HCT116 (cell line): Measurements from ENCODE around the gene GRIA4. TPM values are rescaled to one million over a fixed set of nuclear protein-coding genes. Genes with fewer than 3 reads are reported as not detected.

ENCODE experiments used
- ATAC-seq: fragments of 200-7000 bp; cut with Tn5 transposase; 2 replicates; pipeline ENCODE4 v1.9.1; 2020; ENCODE audit warnings: mild to moderate bottlenecking, moderate library complexity
- BruUV-seq: library from RNA; stranded (reverse); fragments of 400-500 nt; replicated peaks from 2 replicates; lab custom pipeline; 2021; lab: Mats Ljungman, UMichigan
- CTCF ChIA-PET: fragments of 300-600 bp; sonication (Branson Sonifier 250); formaldehyde crosslinking; loops from one replicate; lab custom pipeline; 2021; ENCODE audit warnings: antibody characterized with exemption; lab: Charles Lee
- POLR2A ChIA-PET: fragments of 300-600, 350-600 bp; sonication (Branson Sonifier 250); formaldehyde crosslinking; loops from one replicate; lab custom pipeline; 2021; ENCODE audit warnings: antibody characterized with exemption; lab: Charles Lee
- RAD21 ChIA-PET, 2 experiments: fragments of 300-600 bp; sonication (Branson Sonifier 250); formaldehyde crosslinking; loops; one replicate each; lab custom pipeline; 2023; ENCODE audit warnings: low total read pairs in 2 of 2; ENCODE audit not compliant: uncharacterized antibody in 2 of 2, unreplicated experiment in 2 of 2, low non-redundant PET in 1 of 2; lab: Charles Lee
- DNase-seq: peaks from one replicate; pipeline ENCODE4 v3.0.0-alpha.2; 2010; ENCODE audit warnings: low read depth, low spot score
- H2AFZ ChIP-seq: fragments of 200-600 bp; shearing (Covaris generic), sonication (generic); 2 replicates; pipeline ENCODE4 v1.6.1; 2017; ENCODE audit warnings: low read depth, mixed run types, mixed read lengths, antibody characterized with exemption, low read length; ENCODE audit not compliant: poor library complexity, severe bottlenecking
- H3K27ac ChIP-seq: 2 replicates; pipeline ENCODE4 v1.5.1; 2012; ENCODE audit warnings: low read depth, low read length
- H3K27me3 ChIP-seq: fragments of 200-600 bp; sonication (generic); 2 replicates; pipeline ENCODE4 v1.6.1; 2016; ENCODE audit warnings: mixed run types, low read length, mixed read lengths; ENCODE audit not compliant: insufficient read depth
- H3K36me3 ChIP-seq, 2 experiments: fragments of 200-500 bp in 1 of 2; fragments of 200-600 bp in 1 of 2; sonication (Bioruptor generic) in 1 of 2; sonication (generic) in 1 of 2; 2 replicates each; pipeline versions ENCODE4 v1.5.1 to v1.6.1; 2014 to 2016; ENCODE audit warnings: low read length in 2 of 2, inconsistent platforms in 1 of 2, mixed read lengths in 1 of 2, mixed run types in 1 of 2; ENCODE audit not compliant: insufficient read depth in 2 of 2, control insufficient read depth in 1 of 2
- H3K4me1 ChIP-seq, 2 experiments: fragments of 200-600 bp in 1 of 2; sonication (generic) in 1 of 2; 2 replicates each; pipeline versions ENCODE4 v1.5.1 to v1.6.1; 2012 to 2017; ENCODE audit warnings: low read length in 2 of 2, inconsistent platforms in 1 of 2, mild to moderate bottlenecking in 1 of 2, mixed read lengths in 1 of 2, mixed run types in 1 of 2, moderate library complexity in 1 of 2; ENCODE audit not compliant: insufficient read depth in 2 of 2, control insufficient read depth in 1 of 2
- H3K4me2 ChIP-seq: fragments of 200-600 bp; sonication (generic); 2 replicates; pipeline ENCODE4 v1.6.1; 2017; ENCODE audit warnings: mixed run types, low read length, mixed read lengths
- H3K4me3 ChIP-seq, 2 experiments: fragments of 200-600 bp in 1 of 2; sonication (generic) in 1 of 2; replicated peaks in 1 of 2; 2 replicates each; pipeline ENCODE4 v1.5.1; 2011 to 2016; ENCODE audit warnings: low read length in 2 of 2, control low read depth in 1 of 2, low read depth in 1 of 2, mild to moderate bottlenecking in 1 of 2, mixed read lengths in 1 of 2, mixed run types in 1 of 2
- H3K79me2 ChIP-seq: fragments of 200-600 bp; sonication (generic); 2 replicates; pipeline ENCODE4 v1.6.1; 2017; ENCODE audit warnings: mild to moderate bottlenecking, mixed run types, low read length, moderate library complexity, mixed read lengths; ENCODE audit not compliant: insufficient read depth
- H3K9ac ChIP-seq: fragments of 200-600 bp; sonication (generic); 2 replicates; pipeline ENCODE4 v1.6.1; 2016; ENCODE audit warnings: low read length, mixed read lengths
- H3K9me2 ChIP-seq: fragments of 200-600 bp; sonication (generic), shearing (Covaris generic); 2 replicates; pipeline ENCODE4 v1.6.1; 2017; ENCODE audit warnings: mixed run types, mild to moderate bottlenecking, moderate library complexity; ENCODE audit not compliant: insufficient read depth
- H3K9me3 ChIP-seq, 2 experiments: fragments of 200-500 bp in 1 of 2; fragments of 200-600 bp in 1 of 2; sonication (Bioruptor generic) in 1 of 2; sonication (generic) in 1 of 2; 2 replicates each; pipeline ENCODE4 v1.6.1; 2014 to 2017; ENCODE audit warnings: low read length in 2 of 2, mixed read lengths in 2 of 2, inconsistent platforms in 1 of 2, low read depth in 1 of 2, mild to moderate bottlenecking in 1 of 2, mixed run types in 1 of 2, moderate library complexity in 1 of 2; ENCODE audit not compliant: control insufficient read depth in 1 of 2, insufficient read depth in 1 of 2
- H4K20me1 ChIP-seq: fragments of 200-600 bp; sonication (generic), shearing (Covaris generic); 2 replicates; pipeline ENCODE4 v1.6.1; 2017; ENCODE audit warnings: mixed run types, mild to moderate bottlenecking, moderate library complexity; ENCODE audit not compliant: insufficient read depth
- POLR2A ChIP-seq: IDR thresholded peaks from 2 replicates; pipeline ENCODE4 v1.7.0; 2011; ENCODE audit warnings: borderline replicate concordance; ENCODE audit not compliant: insufficient read depth, insufficient read length; ENCODE audit errors: extremely low read depth
- POLR2AphosphoS5 ChIP-seq: IDR thresholded peaks from 2 replicates; pipeline ENCODE4 v1.6.1; 2011; ENCODE audit warnings: mild to moderate bottlenecking, low read depth, low read length, moderate library complexity
- intact Hi-C: fragments of 100-400 bp; cut with micrococcal nuclease; formaldehyde crosslinking; loops from 2 replicates; pipeline ENCODE4 v1.10.0; 2022
- total RNA-seq: library from RNA; stranded (reverse); gene quantifications from one replicate; pipeline ENCODE4 v1.2.1, GENCODE V29; 2021; ENCODE audit not compliant: unreplicated experiment
- TF ChIP-seq, protein P1 (sequence below): IDR thresholded peaks from 2 replicates; pipeline ENCODE4 v1.6.1; 2012

Gene GRIA4
- total RNA-seq, 1 experiment from 2014 or later, result not detected

DNA sequence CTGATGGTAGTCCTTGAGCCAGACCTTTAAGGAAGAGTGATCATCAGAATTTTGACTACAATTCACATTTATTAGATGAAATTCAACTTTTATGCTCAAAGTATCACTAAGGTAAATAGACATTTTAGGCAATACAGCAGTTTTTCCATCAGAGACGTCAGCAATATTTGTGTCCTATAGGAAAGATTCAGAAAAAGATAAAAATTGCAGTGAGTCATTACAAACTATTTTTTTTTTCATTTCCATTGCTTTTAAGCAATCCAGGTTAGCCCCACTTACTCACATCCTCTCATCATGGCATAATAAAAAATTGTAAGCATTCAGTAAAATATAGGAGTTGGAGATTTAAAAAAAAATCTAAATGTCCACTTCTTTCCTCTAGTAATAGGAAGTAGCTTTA lies 365.3 kb downstream of the GRIA4 start:
- no peaks in the 10 kb centered on the region for H3K79me2 ChIP-seq
- no peak overlapping the region for H2AFZ ChIP-seq
- no peak overlapping the region for H3K4me2 ChIP-seq
- intact Hi-C loops, result no loop called here
- no peaks in the 10 kb centered on the region for H3K36me3 ChIP-seq
- no peaks in the 10 kb centered on the region for H3K4me1 ChIP-seq
- no peak overlapping the region for H3K27ac ChIP-seq
- ChIA-PET RAD21 (no interaction called here), POLR2A (no interaction called here), CTCF (no interaction called here)
- no peaks in the 10 kb centered on the region for H4K20me1 ChIP-seq
- H3K9ac ChIP-seq, result no peak overlapping the region
- H3K27me3 ChIP-seq, result no peaks in the 10 kb centered on the region
- H3K4me3 ChIP-seq, result no peak overlapping the region
- BruUV-seq, result no TSS peak
- H3K9me3 ChIP-seq, result no peaks in the 10 kb centered on the region
- H3K9me2 ChIP-seq, result no peaks in the 10 kb centered on the region
- no peak for DNase-seq
- no peak for ATAC-seq
- no peak for TF ChIP-seq POLR2A
- TF ChIP-seq, all 23 proteins: peak for 0

DNA sequence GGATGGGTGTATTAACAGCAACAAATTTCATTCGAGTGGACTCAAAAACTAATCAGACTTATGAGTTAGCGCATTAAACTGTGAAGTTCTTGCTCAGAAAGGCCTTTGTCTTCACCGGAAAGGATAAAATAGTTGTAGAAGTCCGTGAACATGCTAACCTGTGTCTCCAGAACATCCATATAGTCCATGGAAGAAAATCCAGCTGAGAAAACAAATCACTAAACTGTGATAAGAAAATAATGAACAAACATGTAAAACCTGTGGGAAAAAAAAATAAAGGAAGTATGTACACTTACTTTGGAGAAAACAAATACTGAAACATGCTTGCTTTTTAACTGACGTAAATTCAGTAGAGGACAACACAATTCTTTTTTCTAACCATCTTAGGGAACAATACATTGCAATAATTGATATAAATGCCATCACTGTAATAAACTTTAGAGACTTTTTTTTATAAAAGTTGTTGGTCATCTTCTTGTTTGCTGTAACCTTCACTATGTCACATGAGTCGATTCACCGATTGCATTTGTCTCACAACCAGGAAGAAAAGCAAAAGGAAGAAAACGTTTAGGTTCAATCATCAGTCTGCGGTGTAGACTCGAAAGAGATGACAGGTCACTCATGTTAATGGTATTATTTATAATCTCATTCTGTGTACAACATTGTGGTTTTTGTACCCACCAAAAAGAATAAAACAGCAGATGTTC lies 370.3 kb downstream of the GRIA4 start:
- H3K9me3 ChIP-seq, result no peaks in the 10 kb centered on the region
- H3K27me3 ChIP-seq, result no peaks in the 10 kb centered on the region
- H3K27ac ChIP-seq, result no peak overlapping the region
- H2AFZ ChIP-seq, result no peak overlapping the region
- H3K9me2 ChIP-seq, result no peaks in the 10 kb centered on the region
- ChIA-PET CTCF (no interaction called here), POLR2A (no interaction called here), RAD21 (no interaction called here)
- no peaks in the 10 kb centered on the region for H4K20me1 ChIP-seq
- no peak for TF ChIP-seq POLR2AphosphoS5
- TF ChIP-seq, protein P1, sequence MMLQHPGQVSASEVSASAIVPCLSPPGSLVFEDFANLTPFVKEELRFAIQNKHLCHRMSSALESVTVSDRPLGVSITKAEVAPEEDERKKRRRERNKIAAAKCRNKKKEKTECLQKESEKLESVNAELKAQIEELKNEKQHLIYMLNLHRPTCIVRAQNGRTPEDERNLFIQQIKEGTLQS, result no peak
- H3K4me1 ChIP-seq, result no peaks in the 10 kb centered on the region
- no peak overlapping the region for H3K4me3 ChIP-seq
- H3K36me3 ChIP-seq, result no peaks in the 10 kb centered on the region
- H3K79me2 ChIP-seq, result no peaks in the 10 kb centered on the region
- ATAC-seq, result no peak
- H3K4me2 ChIP-seq, result no peak overlapping the region
- H3K9ac ChIP-seq, result no peak overlapping the region
- BruUV-seq, result no TSS peak
- intact Hi-C loops, result no loop called here
- DNase-seq, result no peak
